Gastroesophageal sphincter (tissue), 4 donors: ENCODE results near the gene HAT1. TPM values are rescaled to one million over a fixed set of nuclear protein-coding genes. Genes with fewer than 3 reads are reported as not detected.

Experiments used
- ATAC-seq: fragments of 150-250 bp; one replicate; pipeline ENCODE4 v1.9.1; 2016; ENCODE audit warnings: mild to moderate bottlenecking, moderate library complexity
- H3K27ac ChIP-seq, 4 donors: fragments of 200-600 bp; sonication (generic) in 3 of 4; 1 replicate in 3 of 4; 2 replicates in 1 of 4; pipeline ENCODE4 v1.5.1; 2016 to 2019
- H3K27me3 ChIP-seq: fragments of 200-600 bp; sonication (generic); one replicate; pipeline ENCODE4 v1.5.1; 2019
- H3K36me3 ChIP-seq, 2 donors: fragments of 200-600 bp; sonication (generic); one replicate each; pipeline ENCODE4 v1.5.1; 2019; ENCODE audit warnings: control low read depth in 1 of 2
- H3K4me1 ChIP-seq, 3 donors: fragments of 200-600 bp; sonication (generic); 1 replicate in 2 of 3; 2 replicates in 1 of 3; pipeline ENCODE4 v1.5.1; 2016 to 2019; ENCODE audit warnings: control low read depth in 2 of 3
- H3K4me3 ChIP-seq, 2 donors: fragments of 200-600 bp; sonication (generic); one replicate each; pipeline ENCODE4 v1.5.1; 2019; ENCODE audit warnings: mild to moderate bottlenecking in 1 of 2, moderate library complexity in 1 of 2
- H3K9me3 ChIP-seq, 3 donors: fragments of 200-600 bp; sonication (generic); one replicate each; pipeline ENCODE4 v1.5.1; 2017 to 2019; ENCODE audit warnings: control low read depth in 2 of 3
- CTCF ChIP-seq, 4 experiments: fragments of 200-600 bp in 2 of 4; fragments of 450-650 bp in 2 of 4; sonication (generic) in 1 of 4; IDR thresholded peaks; one replicate each; pipeline ENCODE4 v1.5.1; 2017 to 2019; ENCODE audit warnings: antibody characterized with exemption in 4 of 4, mild to moderate bottlenecking in 2 of 4, moderate library complexity in 2 of 4
- EP300 ChIP-seq: sonication (generic); formaldehyde crosslinking; IDR thresholded peaks from one replicate; pipeline ENCODE4 v1.6.1; 2017; ENCODE audit warnings: antibody characterized with exemption, mild to moderate bottlenecking
- POLR2A ChIP-seq, 2 donors: fragments of 450-650 bp; IDR thresholded peaks; one replicate each; pipeline ENCODE4 v1.6.1; 2017; ENCODE audit warnings: antibody characterized with exemption in 2 of 2, mild to moderate bottlenecking in 2 of 2, moderate library complexity in 1 of 2
- POLR2AphosphoS5 ChIP-seq: sonication (generic); formaldehyde crosslinking; IDR thresholded peaks from one replicate; pipeline ENCODE4 v1.6.1; 2017; ENCODE audit warnings: antibody characterized with exemption
- WGBS, 2 donors: methylation state at CpG; one replicate each; pipeline ENCODE4 v1.1.5; 2018; ENCODE audit warnings: low coverage in 1 of 2; 5-methylcytosine and 5-hydroxymethylcytosine counted together
- total RNA-seq, 4 donors: library from RNA; depleted of rRNA; stranded (reverse); fragments of >200 nt; gene quantifications; one replicate each; pipeline ENCODE4 v1.1.0, GENCODE V29; 2016

Gene HAT1
- total RNA-seq, 4 donors from 2014 or later: 25.2 to 34.2 (median 31.3) TPM

- peaks cover 5 to 21% (median 11%) of the 10 kb centered on the region in 3 donors for H3K4me1 ChIP-seq
- no peak for TF ChIP-seq CTCF (IDR thresholded peaks at IDR 0.05)
- TF ChIP-seq POLR2AphosphoS5: no peak
- no peak for TF ChIP-seq EP300
- no peak for TF ChIP-seq POLR2A (IDR thresholded peaks at IDR 0.05)
- H3K9me3 ChIP-seq: no peaks in the 10 kb centered on the region
- no peak for ATAC-seq
- H3K36me3 ChIP-seq: no peaks in the 10 kb centered on the region
- no peak overlapping the region for H3K4me3 ChIP-seq
- no peaks in the 10 kb centered on the region for H3K27me3 ChIP-seq
- no peak overlapping the region for H3K27ac ChIP-seq
- WGBS, 2 donors: 78 to 100% methylated on average over 1 to 2 of the region's 2 CpGs
Measured at GRCh38 chr2:171919453-171919852, 2.8 kb upstream of the HAT1 start.

- ATAC-seq: no peak
- TF ChIP-seq POLR2A (IDR thresholded peaks at IDR 0.05): no peak
- TF ChIP-seq POLR2AphosphoS5: no peak
- no peak for TF ChIP-seq CTCF (IDR thresholded peaks at IDR 0.05)
- TF ChIP-seq EP300: no peak
- H3K4me1 ChIP-seq: peaks cover 5 to 41% (median 11%) of the 10 kb centered on the region in 3 donors
- 10 to 75% methylated on average over 1 to 4 of the region's 5 CpGs for WGBS, 2 donors
- peaks cover 0 to 11% of the 10 kb centered on the region in 2 donors for H3K36me3 ChIP-seq
- no peaks in the 10 kb centered on the region for H3K27me3 ChIP-seq
- peak overlapping the region; percentile 76 to 90 for H3K4me3 ChIP-seq
- H3K9me3 ChIP-seq: no peaks in the 10 kb centered on the region
- peak overlapping the region; percentile 67 to 99 (median 96) for H3K27ac ChIP-seq
Measured at GRCh38 chr2:171921970-171922229, 361 bp upstream of the HAT1 start.

GRCh38 chr2:171923206-171923605 is 945 bp downstream of the HAT1 start:
- Histone ChIP-seq H3K36me3 (peaks cover 0 to 24% of the 10 kb centered on the region in 2 donors), H3K9me3 (no peaks in the 10 kb centered on the region), H3K27ac (peak overlapping the region; percentile 93 to 99 (median 96)), H3K4me1 (peaks cover 5 to 41% (median 11%) of the 10 kb centered on the region in 3 donors), H3K4me3 (peak overlapping the region; percentile 76 to 90), H3K27me3 (no peaks in the 10 kb centered on the region)
- WGBS, 2 donors: 12 to 17% methylated on average over 10 to 13 of the region's 13 CpGs
- TF ChIP-seq POLR2AphosphoS5: no peak
- no peak for TF ChIP-seq POLR2A (IDR thresholded peaks at IDR 0.05)
- TF ChIP-seq EP300: no peak
- TF ChIP-seq CTCF (IDR thresholded peaks at IDR 0.05): no peak
- ATAC-seq: no peak

- TF ChIP-seq CTCF (IDR thresholded peaks at IDR 0.05) (no peak), POLR2A (IDR thresholded peaks at IDR 0.05) (no peak), EP300 (no peak), POLR2AphosphoS5 (no peak)
- Histone ChIP-seq H3K27ac (peak overlapping the region in 3 of 4 donors; percentile 5 to 99 (median 95)), H3K4me3 (no peak overlapping the region), H3K9me3 (no peaks in the 10 kb centered on the region), H3K4me1 (peaks cover 5 to 41% (median 11%) of the 10 kb centered on the region in 3 donors), H3K27me3 (no peaks in the 10 kb centered on the region), H3K36me3 (peaks cover 0 to 30% of the 10 kb centered on the region in 2 donors)
- 94 to 97% methylated on average over 11 to 17 of the region's 17 CpGs for WGBS, 2 donors
- no peak for ATAC-seq
Measured at GRCh38 chr2:171924170-171924942, 2.1 kb downstream of the HAT1 start.

DNA sequence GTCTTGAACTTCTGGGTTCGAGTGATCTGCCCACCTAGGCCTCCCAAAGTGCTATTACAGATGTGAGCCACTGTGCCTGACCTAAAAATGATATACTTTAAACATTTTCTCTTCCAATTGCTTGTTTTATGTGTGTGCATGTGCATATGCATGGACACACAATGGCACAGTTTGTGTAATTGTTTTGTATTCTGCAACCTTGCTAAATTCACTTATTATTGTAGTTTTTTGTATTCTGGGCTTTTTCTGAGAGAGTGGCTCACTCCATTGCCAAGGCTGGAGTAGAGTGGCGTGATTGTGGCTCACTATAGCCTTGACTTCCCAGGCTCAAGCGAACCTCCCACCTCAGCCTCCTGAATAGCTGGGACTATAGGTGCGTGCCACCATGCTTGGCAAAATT is 8.1 kb downstream of the HAT1 start:
- H3K4me1 ChIP-seq: peaks cover 0 to 13% (median 0%) of the 10 kb centered on the region in 3 donors
- WGBS, 2 donors: 93 to 98% methylated on average over 3 to 4 of the region's 4 CpGs
- H3K9me3 ChIP-seq: no peaks in the 10 kb centered on the region
- no peak for ATAC-seq
- no peak overlapping the region for H3K4me3 ChIP-seq
- H3K27me3 ChIP-seq: no peaks in the 10 kb centered on the region
- peaks cover 0 to 46% of the 10 kb centered on the region in 2 donors for H3K36me3 ChIP-seq
- no peak overlapping the region for H3K27ac ChIP-seq
- TF ChIP-seq POLR2A (IDR thresholded peaks at IDR 0.05): no peak
- no peak for TF ChIP-seq EP300
- TF ChIP-seq POLR2AphosphoS5: no peak
- TF ChIP-seq CTCF (IDR thresholded peaks at IDR 0.05): no peak
